Cardiac muscle cell (in vitro differentiated cells and primary cell): ENCODE measurements around the gene AP2M1. TPM values are rescaled to one million over a fixed set of nuclear protein-coding genes. Genes with fewer than 3 reads are reported as not detected.

Experiments
- DNase-seq, 2 donors: peaks; one replicate each; pipeline versions ENCODE4 v3.0.0 to v3.0.0-alpha.2; 2010 to 2017; ENCODE audit warnings: low read depth in 1 of 2, low spot score in 1 of 2
- H3K27ac ChIP-seq: fragments of 200-600 bp; sonication (generic); 2 replicates; pipeline ENCODE4 v1.5.1; 2016
- H3K27me3 ChIP-seq: fragments of 200-600 bp; sonication (generic); 2 replicates; pipeline ENCODE4 v1.6.0; 2016; ENCODE audit warnings: control low read depth
- H3K36me3 ChIP-seq: fragments of 200-600 bp; sonication (generic); 2 replicates; pipeline ENCODE4 v1.5.1; 2016; ENCODE audit warnings: control low read depth
- H3K4me1 ChIP-seq: fragments of 200-600 bp; sonication (generic); 2 replicates; pipeline ENCODE4 v1.8.1; 2017; ENCODE audit warnings: low read depth, mild to moderate bottlenecking, mixed run types
- H3K4me3 ChIP-seq: fragments of 200-600 bp; sonication (generic); 2 replicates; pipeline ENCODE4 v1.5.1; 2016; ENCODE audit warnings: mild to moderate bottlenecking
- H3K9me3 ChIP-seq: fragments of 200-600 bp; sonication (generic); 2 replicates; pipeline ENCODE4 v1.5.1; 2017; ENCODE audit warnings: low read depth, mild to moderate bottlenecking, control low read depth
- polyA plus RNA-seq: library from polyadenylated mRNA; unstranded; fragments of >200 nt; fragmentation: Nextera tagmentation; extraction: Ambion mirVana; gene quantifications from 2 replicates; pipeline ENCODE4 v1.2.1, GENCODE V29; 2016
- total RNA-seq: library from RNA; depleted of rRNA; stranded (reverse); fragments of >200 nt; gene quantifications from 2 replicates; pipeline ENCODE4 v1.2.3, GENCODE V29; 2016
- TF ChIP-seq, protein P1 (sequence below): IDR thresholded peaks from 2 replicates; pipeline ENCODE4 v1.5.1; 2012; ENCODE audit warnings: low read depth, mild to moderate bottlenecking, low read length

AP2M1 gene
- total and polyA plus RNA-seq, 2 experiments from 2014 or later, result 399 to 577 TPM

DNA sequence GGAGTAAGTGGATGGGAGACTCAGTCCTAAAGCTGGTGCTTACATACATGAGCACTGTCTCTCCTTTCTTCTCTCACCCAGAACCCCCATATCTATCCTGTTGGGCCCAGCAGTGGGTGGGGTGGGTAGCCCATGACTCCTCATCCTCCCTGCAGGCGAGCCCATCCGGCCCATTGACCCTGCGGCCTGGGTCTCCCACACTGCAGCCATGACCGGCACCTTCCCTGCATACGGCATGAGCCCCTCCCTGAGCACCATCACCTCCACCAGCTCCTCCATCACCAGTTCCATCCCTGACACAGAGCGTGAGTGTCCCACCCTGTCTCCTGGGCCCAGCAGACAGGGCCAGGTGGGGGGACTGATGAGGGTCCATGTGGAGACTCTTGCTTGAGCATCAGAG, 8.0 kb upstream of the AP2M1 start:
- H3K27me3 ChIP-seq, result no peaks in the 10 kb centered on the region
- H3K4me1 ChIP-seq, result no peaks in the 10 kb centered on the region
- peaks cover 48% of the 10 kb centered on the region for H3K36me3 ChIP-seq
- no peak overlapping the region for H3K4me3 ChIP-seq
- DNase-seq, result no peak
- TF ChIP-seq, protein P1, sequence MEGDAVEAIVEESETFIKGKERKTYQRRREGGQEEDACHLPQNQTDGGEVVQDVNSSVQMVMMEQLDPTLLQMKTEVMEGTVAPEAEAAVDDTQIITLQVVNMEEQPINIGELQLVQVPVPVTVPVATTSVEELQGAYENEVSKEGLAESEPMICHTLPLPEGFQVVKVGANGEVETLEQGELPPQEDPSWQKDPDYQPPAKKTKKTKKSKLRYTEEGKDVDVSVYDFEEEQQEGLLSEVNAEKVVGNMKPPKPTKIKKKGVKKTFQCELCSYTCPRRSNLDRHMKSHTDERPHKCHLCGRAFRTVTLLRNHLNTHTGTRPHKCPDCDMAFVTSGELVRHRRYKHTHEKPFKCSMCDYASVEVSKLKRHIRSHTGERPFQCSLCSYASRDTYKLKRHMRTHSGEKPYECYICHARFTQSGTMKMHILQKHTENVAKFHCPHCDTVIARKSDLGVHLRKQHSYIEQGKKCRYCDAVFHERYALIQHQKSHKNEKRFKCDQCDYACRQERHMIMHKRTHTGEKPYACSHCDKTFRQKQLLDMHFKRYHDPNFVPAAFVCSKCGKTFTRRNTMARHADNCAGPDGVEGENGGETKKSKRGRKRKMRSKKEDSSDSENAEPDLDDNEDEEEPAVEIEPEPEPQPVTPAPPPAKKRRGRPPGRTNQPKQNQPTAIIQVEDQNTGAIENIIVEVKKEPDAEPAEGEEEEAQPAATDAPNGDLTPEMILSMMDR, result no peak
- no peak overlapping the region for H3K27ac ChIP-seq
- no peaks in the 10 kb centered on the region for H3K9me3 ChIP-seq

DNA sequence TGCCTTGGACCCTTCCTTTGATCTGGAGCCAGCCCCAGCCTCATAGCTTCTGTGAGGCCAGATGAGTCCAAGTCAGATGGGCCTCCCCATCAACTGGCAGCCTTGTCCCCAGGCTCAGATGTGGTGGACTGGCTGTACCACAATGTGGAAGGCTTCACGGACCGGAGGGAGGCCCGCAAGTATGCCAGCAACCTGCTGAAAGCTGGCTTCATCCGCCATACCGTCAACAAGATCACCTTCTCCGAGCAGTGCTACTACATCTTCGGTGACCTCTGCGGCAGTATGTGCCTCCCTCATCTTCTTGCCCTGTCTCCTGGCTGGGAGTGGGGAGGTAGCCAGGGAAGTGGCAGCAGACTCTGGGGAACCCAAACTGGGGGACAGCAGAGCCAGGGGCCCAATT, 6.9 kb upstream of the AP2M1 start:
- Histone ChIP-seq H3K9me3 (no peaks in the 10 kb centered on the region), H3K27ac (no peak overlapping the region), H3K4me3 (no peak overlapping the region), H3K4me1 (no peaks in the 10 kb centered on the region), H3K27me3 (no peaks in the 10 kb centered on the region), H3K36me3 (peaks cover 53% of the 10 kb centered on the region)
- DNase-seq, result no peak
- TF ChIP-seq, protein P1, result no peak

DNA sequence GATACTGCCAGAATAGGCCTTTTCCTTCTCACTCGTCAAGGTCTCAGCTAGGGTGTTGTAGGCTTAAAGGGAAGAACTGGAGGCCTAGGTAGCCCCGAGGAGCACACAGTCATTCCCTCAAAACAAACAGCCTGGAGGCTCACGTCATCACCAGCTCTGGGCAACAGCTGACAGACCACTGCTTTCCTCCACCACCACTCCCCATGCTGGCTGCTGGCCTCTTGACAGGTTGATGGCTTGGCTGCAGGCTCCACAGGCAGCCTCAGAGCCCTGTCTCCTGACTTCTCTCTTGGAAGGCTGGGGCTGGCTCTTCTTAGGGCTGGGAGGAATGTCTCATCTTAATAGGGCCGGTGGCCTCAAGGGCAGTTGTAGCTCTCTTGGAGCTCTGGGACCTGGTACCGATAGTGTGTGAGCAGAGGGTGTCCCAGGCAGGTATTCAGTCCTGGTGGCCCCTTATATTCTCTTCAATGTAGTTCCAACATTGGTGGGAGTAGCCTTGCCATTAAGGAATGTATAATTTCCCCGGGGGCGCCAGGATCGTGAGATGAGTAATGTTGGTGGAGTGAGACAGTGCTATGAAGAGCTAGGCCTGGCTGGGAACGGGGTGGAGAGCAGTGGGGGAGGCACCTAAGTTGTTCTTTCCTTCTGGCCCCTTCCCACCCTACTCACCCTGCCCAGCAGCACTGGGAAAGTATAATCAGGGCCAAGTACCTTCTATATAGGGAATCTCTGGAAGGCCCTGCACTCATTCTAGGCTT, 6.1 kb upstream of the AP2M1 start:
- Histone ChIP-seq H3K4me1 (no peaks in the 10 kb centered on the region), H3K27me3 (no peaks in the 10 kb centered on the region), H3K36me3 (peaks cover 54% of the 10 kb centered on the region), H3K4me3 (no peak overlapping the region), H3K9me3 (no peaks in the 10 kb centered on the region), H3K27ac (no peak overlapping the region)
- TF ChIP-seq, protein P1, result no peak
- peak in 1 of 2 donors; percentile 76 for DNase-seq

DNA sequence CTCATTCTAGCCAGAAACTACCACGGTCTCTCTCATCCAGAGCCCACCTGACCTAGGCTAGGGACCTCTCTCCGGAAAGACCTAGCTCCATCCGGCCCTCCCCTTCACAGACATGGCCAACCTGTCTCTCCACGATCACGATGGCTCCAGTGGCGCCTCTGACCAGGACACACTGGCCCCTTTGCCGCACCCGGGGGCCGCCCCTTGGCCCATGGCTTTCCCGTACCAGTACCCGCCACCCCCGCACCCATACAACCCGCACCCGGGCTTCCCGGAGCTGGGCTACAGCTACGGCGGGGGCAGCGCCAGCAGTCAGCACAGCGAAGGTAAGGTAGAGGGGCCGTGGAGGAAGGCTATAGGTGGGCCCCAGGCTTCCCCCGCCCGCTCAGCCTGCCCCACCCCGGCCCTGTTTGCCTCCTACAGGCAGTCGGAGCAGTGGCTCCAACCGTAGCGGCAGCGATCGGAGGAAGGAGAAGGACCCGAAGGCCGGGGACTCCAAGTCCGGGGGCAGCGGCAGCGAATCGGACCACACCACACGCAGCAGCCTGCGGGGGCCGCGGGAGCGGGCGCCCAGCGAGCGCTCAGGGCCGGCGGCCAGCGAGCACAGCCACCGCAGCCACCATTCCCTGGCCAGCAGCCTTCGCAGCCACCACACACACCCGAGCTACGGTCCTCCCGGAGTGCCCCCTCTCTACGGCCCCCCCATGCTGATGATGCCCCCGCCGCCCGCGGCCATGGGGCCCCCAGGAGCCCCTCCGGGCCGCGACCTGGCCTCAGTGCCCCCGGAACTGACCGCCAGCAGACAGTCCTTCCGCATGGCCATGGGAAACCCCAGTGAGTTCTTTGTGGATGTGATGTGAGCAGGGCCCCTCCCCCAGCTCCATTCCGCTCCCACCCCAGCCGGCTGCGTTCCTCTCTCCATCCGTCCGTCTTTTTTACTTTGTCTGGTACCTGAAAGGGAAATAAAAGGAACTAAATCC, 4.5 kb upstream of the AP2M1 start:
- TF ChIP-seq, protein P1, result no peak
- Histone ChIP-seq H3K4me1 (no peaks in the 10 kb centered on the region), H3K27me3 (no peaks in the 10 kb centered on the region), H3K9me3 (no peaks in the 10 kb centered on the region), H3K36me3 (peaks cover 48% of the 10 kb centered on the region), H3K27ac (no peak overlapping the region), H3K4me3 (no peak overlapping the region)
- no peak for DNase-seq

DNA sequence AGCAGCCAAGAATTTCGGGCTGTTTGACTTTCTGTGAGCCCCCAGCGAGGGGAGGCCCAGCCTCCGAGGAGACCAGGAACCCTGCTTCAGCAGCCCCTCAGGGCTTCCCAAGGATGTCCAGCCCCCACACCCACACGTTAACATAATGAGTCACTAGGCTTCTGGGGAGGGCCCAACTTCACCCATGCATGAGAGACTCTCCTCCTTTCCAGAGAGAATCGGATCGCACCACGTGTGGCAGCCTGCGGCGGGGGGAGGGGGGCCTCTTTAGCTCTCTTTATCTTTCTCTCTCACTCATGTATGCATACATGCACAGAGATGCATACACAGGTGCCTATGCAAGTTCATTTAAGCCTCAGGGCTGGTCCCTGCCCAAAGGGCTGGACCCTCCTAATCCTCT, 3.1 kb upstream of the AP2M1 start:
- peaks cover 11% of the 10 kb centered on the region for H3K4me1 ChIP-seq
- peak in 1 of 2 donors; percentile 60 for DNase-seq
- H3K9me3 ChIP-seq, result no peaks in the 10 kb centered on the region
- no peaks in the 10 kb centered on the region for H3K27me3 ChIP-seq
- H3K4me3 ChIP-seq, result no peak overlapping the region
- peaks cover 35% of the 10 kb centered on the region for H3K36me3 ChIP-seq
- no peak overlapping the region for H3K27ac ChIP-seq
- TF ChIP-seq, protein P1, result no peak
